Measurements from ENCODE around the gene PLCH1. TPM values are rescaled to one million over a fixed set of nuclear protein-coding genes. Genes with fewer than 3 reads are reported as not detected.
A peak's percentile ranks its signal among the peaks of the same experiment; 100 is the strongest.

The PLCH1 gene
- total RNA-seq, 6 donors from 2014 or later: 7.7 to 26.3 (median 13.6) TPM

DNA sequence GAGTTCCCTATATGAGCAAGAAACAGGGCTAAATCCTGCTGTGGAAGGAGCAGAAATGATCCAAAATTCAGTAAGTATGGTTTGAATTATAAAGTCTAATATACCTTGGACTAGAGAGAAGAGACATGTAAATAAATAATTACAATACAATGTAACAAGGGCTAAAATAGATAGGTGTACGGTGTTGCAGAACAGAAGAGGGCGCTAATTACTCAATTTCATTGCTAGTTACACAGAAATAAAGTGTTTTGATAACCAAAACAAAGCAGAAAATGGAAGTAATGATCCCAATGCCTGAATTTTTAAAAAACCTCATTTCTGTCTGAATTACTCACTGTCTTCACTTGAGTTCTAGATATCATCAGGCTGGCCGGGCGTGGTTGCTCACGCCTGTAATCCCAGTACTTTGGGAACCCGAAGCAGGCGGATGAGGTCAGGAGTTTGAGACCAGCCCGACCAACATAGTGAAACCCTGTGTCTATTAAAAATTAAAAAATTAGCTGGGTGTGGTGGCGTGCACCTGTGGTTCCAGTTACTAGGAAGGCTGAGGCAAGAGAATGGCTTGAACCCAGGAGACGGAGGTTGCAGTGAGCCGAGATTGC, 8.3 kb upstream of the PLCH1 start:
- H3K27ac ChIP-seq: no peak overlapping the region
- TF ChIP-seq EP300 (IDR thresholded peaks at IDR 0.05): no peak
- TF ChIP-seq, protein P1, sequence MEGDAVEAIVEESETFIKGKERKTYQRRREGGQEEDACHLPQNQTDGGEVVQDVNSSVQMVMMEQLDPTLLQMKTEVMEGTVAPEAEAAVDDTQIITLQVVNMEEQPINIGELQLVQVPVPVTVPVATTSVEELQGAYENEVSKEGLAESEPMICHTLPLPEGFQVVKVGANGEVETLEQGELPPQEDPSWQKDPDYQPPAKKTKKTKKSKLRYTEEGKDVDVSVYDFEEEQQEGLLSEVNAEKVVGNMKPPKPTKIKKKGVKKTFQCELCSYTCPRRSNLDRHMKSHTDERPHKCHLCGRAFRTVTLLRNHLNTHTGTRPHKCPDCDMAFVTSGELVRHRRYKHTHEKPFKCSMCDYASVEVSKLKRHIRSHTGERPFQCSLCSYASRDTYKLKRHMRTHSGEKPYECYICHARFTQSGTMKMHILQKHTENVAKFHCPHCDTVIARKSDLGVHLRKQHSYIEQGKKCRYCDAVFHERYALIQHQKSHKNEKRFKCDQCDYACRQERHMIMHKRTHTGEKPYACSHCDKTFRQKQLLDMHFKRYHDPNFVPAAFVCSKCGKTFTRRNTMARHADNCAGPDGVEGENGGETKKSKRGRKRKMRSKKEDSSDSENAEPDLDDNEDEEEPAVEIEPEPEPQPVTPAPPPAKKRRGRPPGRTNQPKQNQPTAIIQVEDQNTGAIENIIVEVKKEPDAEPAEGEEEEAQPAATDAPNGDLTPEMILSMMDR (IDR thresholded peaks at IDR 0.05): peak in 1 of 6 experiments; percentile 20
- no peaks in the 10 kb centered on the region for H3K27me3 ChIP-seq
- 76 to 82% methylated on average over 11 of the region's 11 CpGs for WGBS, 2 donors
- ATAC-seq (ENCODE audit: low FRiP score in 2 of 2): no peak
- no peaks in the 10 kb centered on the region for H3K36me3 ChIP-seq
- no peak overlapping the region for H3K4me3 ChIP-seq
- no peak for DNase-seq
- no peaks in the 10 kb centered on the region for H3K4me1 ChIP-seq
- H3K9me3 ChIP-seq: no peaks in the 10 kb centered on the region

DNA sequence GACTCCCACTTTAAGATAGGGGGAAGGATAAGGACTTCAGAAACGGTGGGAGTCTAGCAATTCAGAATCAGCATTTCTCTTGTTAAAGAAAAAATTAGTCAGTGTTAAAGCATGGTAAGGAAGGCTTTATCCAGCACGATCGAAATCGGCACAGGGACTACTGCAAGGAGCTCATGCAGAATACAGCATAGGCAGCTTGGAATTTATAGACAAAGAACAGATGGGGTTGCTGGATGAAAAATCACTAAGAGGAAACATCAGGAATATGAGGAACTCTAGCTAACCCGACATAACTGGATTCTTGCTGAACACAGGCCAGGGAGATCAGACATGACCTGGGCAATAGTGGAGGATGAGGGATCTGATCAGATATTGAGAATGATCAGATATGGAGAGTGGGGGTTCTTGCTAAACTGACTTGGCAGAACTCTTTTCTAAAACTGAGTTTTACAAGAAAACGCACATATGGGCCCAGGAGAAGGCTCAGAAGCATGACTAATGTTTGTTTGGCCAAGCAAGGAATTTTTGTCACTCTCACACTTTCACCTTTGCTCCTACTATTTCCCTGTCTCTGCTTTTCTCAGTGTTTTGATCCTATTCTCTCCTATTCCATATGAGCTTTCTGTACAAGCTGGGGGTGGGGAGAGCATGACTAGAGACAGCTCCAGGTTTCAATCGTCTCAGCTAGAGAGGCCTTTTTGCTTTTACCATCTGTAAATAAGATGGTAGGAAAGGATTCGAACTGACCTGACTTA, 3.9 kb upstream of the PLCH1 start:
- Histone ChIP-seq H3K36me3 (no peaks in the 10 kb centered on the region), H3K4me1 (peaks cover 15 to 18% (median 16%) of the 10 kb centered on the region in 4 donors), H3K27me3 (peaks cover 0 to 9% (median 2%) of the 10 kb centered on the region in 4 donors), H3K27ac (no peak overlapping the region), H3K9me3 (no peaks in the 10 kb centered on the region), H3K4me3 (no peak overlapping the region)
- no peak for DNase-seq
- TF ChIP-seq, protein P1 (IDR thresholded peaks at IDR 0.05): no peak
- no peak for TF ChIP-seq POLR2AphosphoS5 (IDR thresholded peaks at IDR 0.05)
- no peak for TF ChIP-seq EP300 (IDR thresholded peaks at IDR 0.05)
- no peak for TF ChIP-seq POLR2A (IDR thresholded peaks at IDR 0.05)
- no peak for ATAC-seq (ENCODE audit: low FRiP score in 2 of 2)
- 67 to 76% methylated on average over 8 of the region's 8 CpGs for WGBS, 2 donors

DNA sequence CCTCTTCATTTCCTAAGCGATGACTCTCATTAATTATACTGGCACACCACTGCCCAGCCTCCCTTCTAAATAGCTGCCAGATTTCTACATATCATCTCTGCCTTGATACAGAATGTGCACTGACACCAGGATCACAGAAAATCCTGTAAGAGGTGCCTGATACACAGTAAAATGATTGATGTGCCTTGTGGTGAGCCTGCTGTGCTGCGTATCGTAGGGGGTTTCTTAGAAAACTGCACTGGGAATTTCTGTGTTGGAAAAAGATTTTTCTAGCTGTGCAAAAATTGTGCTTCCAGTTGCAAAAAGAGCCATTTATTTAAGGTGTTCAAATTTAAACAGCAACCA, 3.0 kb upstream of the PLCH1 start:
- H3K9me3 ChIP-seq: no peaks in the 10 kb centered on the region
- no peak overlapping the region for H3K4me3 ChIP-seq
- H3K4me1 ChIP-seq: peaks cover 16 to 23% (median 21%) of the 10 kb centered on the region in 4 donors
- 69 to 77% methylated on average over 3 of the region's 3 CpGs for WGBS, 2 donors
- no peak for DNase-seq
- TF ChIP-seq POLR2A (IDR thresholded peaks at IDR 0.05) (no peak), EP300 (IDR thresholded peaks at IDR 0.05) (no peak), POLR2AphosphoS5 (IDR thresholded peaks at IDR 0.05) (no peak)
- TF ChIP-seq, protein P1 (IDR thresholded peaks at IDR 0.05): no peak
- ATAC-seq (ENCODE audit: low FRiP score in 2 of 2): no peak
- no peaks in the 10 kb centered on the region for H3K36me3 ChIP-seq
- no peak overlapping the region for H3K27ac ChIP-seq
- peaks cover 0 to 9% (median 4%) of the 10 kb centered on the region in 4 donors for H3K27me3 ChIP-seq

DNA sequence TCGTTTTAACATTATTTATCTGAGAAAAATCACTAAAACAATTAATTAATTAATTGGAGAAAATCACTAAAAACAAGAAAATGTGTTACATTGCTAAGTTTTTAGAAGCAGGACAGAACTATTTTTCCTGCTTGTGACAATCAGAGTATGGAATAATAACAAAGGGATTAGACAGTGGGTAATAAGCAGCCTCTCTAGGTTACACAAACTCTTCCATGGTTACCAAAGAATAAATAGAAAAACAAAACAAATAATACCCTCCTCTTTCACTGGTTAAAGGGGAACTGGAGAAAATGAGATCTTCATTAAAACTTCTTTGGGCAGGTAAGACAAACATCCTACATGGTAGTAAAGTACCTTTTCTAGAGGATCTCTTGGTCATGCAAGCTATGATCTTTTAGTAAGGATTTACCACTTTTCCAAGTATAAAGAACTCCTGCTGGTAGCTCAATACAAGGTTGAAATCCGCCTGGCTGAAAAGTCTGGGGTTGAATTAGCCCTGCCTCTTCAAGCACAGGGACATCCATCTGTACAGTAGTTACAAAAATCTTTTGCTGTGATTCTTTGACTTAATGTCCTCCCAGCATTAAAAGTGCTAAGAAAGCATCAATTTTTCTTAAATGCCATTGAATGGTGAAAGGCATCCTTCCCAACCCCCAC, 2.5 kb upstream of the PLCH1 start:
- H3K9me3 ChIP-seq: no peaks in the 10 kb centered on the region
- DNase-seq (no peak), ATAC-seq (ENCODE audit: low FRiP score in 2 of 2) (no peak)
- H3K27ac ChIP-seq: no peak overlapping the region
- TF ChIP-seq, protein P1 (IDR thresholded peaks at IDR 0.05): no peak
- TF ChIP-seq POLR2AphosphoS5 (IDR thresholded peaks at IDR 0.05) (no peak), POLR2A (IDR thresholded peaks at IDR 0.05) (no peak)
- H3K4me1 ChIP-seq: peaks cover 16 to 23% (median 21%) of the 10 kb centered on the region in 4 donors
- H3K36me3 ChIP-seq: no peaks in the 10 kb centered on the region
- 66 to 68% methylated on average over 2 of the region's 2 CpGs for WGBS, 2 donors
- H3K4me3 ChIP-seq: no peak overlapping the region
- peaks cover 0 to 9% (median 4%) of the 10 kb centered on the region in 4 donors for H3K27me3 ChIP-seq
